ENCODE measurements around the gene RXFP4. TPM values are rescaled to one million over a fixed set of nuclear protein-coding genes. Genes with fewer than 3 reads are reported as not detected.

The RXFP4 gene
- total RNA-seq, 1 experiment from 2014 or later = not detected

DNA sequence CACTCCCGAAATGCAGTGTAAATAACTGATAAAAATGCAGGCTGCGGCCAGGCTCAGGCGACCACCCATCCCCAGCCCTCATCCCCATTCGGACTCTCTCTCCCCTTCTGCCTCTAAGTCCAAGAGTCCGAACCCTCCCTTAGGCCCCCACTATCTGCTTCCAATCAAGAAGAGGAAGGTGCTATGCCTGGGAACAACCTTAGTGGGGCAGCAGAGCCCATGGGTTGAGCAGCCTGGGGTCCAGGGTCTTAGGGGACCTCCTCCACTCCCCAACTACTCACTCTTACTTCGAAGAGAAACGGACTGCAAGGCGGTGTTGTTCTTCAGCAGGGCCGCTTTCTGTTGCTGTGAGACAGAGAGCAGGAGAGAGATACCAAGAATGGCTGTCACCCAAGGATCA, 24.7 kb downstream of the RXFP4 start:
- no TSS peak for BruUV-seq (replicated peaks)
- Histone ChIP-seq H3K4me3 (ENCODE audit: low read length) (no peak overlapping the region), H3K9me2 (replicated peaks; ENCODE audit: low read length) (no peaks in the 10 kb centered on the region), H4K20me1 (ENCODE audit: low read length) (no peaks in the 10 kb centered on the region), H3K27me3 (ENCODE audit: low read length) (no peaks in the 10 kb centered on the region), H3F3A (ENCODE audit: low read length, unreplicated experiment) (no peaks in the 10 kb centered on the region), H3K79me2 (ENCODE audit: low read length) (peaks cover 39% of the 10 kb centered on the region), H2AFZ (ENCODE audit: low read length) (no peak overlapping the region), H3K4me2 (ENCODE audit: low read length) (no peak overlapping the region), H3K9ac (ENCODE audit: low read length) (no peak overlapping the region), H3K4me1 (ENCODE audit: insufficient read depth, low read length) (peaks cover 27% of the 10 kb centered on the region), H3K9me3 (ENCODE audit: low read length) (no peaks in the 10 kb centered on the region), H3K27ac (ENCODE audit: low read length) (no peak overlapping the region), H3K36me3 (ENCODE audit: low read depth, low read length) (peaks cover 56% of the 10 kb centered on the region)
- TF ChIP-seq EZH2 (IDR thresholded peaks at IDR 0.05; ENCODE audit: low read length, unreplicated experiment) = no peak
- no peak for TF ChIP-seq EZH2phosphoT487 (IDR thresholded peaks at IDR 0.05; ENCODE audit: borderline replicate concordance, low read length)
- TF ChIP-seq, protein P1, sequence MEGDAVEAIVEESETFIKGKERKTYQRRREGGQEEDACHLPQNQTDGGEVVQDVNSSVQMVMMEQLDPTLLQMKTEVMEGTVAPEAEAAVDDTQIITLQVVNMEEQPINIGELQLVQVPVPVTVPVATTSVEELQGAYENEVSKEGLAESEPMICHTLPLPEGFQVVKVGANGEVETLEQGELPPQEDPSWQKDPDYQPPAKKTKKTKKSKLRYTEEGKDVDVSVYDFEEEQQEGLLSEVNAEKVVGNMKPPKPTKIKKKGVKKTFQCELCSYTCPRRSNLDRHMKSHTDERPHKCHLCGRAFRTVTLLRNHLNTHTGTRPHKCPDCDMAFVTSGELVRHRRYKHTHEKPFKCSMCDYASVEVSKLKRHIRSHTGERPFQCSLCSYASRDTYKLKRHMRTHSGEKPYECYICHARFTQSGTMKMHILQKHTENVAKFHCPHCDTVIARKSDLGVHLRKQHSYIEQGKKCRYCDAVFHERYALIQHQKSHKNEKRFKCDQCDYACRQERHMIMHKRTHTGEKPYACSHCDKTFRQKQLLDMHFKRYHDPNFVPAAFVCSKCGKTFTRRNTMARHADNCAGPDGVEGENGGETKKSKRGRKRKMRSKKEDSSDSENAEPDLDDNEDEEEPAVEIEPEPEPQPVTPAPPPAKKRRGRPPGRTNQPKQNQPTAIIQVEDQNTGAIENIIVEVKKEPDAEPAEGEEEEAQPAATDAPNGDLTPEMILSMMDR (conservative IDR thresholded peaks at IDR 0.05; ENCODE audit: low read depth, low read length) = no peak; the same call in 1 of the 2 replicates
- ATAC-seq (no peak), DNase-seq (no peak)
- POLR2A ChIA-PET (ENCODE audit: unreplicated experiment) = no interaction called here
- CTCF ChIA-PET = no interaction called here
- intact Hi-C loops (cut with micrococcal nuclease) = no loop called here

DNA sequence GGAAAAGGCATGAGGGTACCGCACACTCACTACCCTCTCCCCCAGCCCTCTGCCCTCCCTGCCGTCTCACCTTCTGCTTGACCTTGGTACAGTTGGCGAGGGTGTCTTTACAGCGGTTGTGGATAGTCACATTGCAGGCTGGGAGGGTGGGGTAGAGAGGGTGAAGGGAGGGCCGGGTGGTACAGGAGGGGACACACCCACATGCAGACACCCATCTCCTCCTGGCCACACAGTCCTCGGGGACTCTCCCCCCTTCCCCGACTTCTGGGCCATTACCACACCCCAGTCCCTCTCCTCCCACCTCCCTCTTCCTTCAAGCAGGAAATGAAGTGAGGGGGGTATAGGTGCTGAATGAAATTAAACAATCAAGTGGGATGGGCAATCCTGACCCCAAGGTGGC, 25.3 kb downstream of the RXFP4 start:
- no TSS peak for BruUV-seq (replicated peaks)

More for the DNA sequence above, 25.3 kb downstream of the RXFP4 start:
- DNase-seq (no peak), ATAC-seq (no peak)
- intact Hi-C loops (cut with micrococcal nuclease) = no loop called here
- Histone ChIP-seq H3K4me2 (ENCODE audit: low read length) (no peak overlapping the region), H3K36me3 (ENCODE audit: low read depth, low read length) (peaks cover 53% of the 10 kb centered on the region), H3F3A (ENCODE audit: low read length, unreplicated experiment) (no peaks in the 10 kb centered on the region), H3K4me1 (ENCODE audit: insufficient read depth, low read length) (peaks cover 23% of the 10 kb centered on the region), H3K4me3 (ENCODE audit: low read length) (no peak overlapping the region), H2AFZ (ENCODE audit: low read length) (no peak overlapping the region), H3K27me3 (ENCODE audit: low read length) (no peaks in the 10 kb centered on the region), H3K9me2 (replicated peaks; ENCODE audit: low read length) (no peaks in the 10 kb centered on the region), H3K27ac (ENCODE audit: low read length) (no peak overlapping the region), H3K9me3 (ENCODE audit: low read length) (no peaks in the 10 kb centered on the region), H4K20me1 (ENCODE audit: low read length) (no peaks in the 10 kb centered on the region), H3K79me2 (ENCODE audit: low read length) (peaks cover 38% of the 10 kb centered on the region), H3K9ac (ENCODE audit: low read length) (no peak overlapping the region)
- ChIA-PET CTCF (no interaction called here), POLR2A (ENCODE audit: unreplicated experiment) (no interaction called here)
- TF ChIP-seq EZH2 (IDR thresholded peaks at IDR 0.05; ENCODE audit: low read length, unreplicated experiment) (no peak), EZH2phosphoT487 (IDR thresholded peaks at IDR 0.05; ENCODE audit: borderline replicate concordance, low read length) (no peak)
- TF ChIP-seq, protein P1 (conservative IDR thresholded peaks at IDR 0.05; ENCODE audit: low read depth, low read length) = no peak

Measured in PC-3 (cell line).